PC-9 (cell line): Measurements from ENCODE around the gene FARP1.

ENCODE experiments used
- CTCF ChIP-seq: fragments of 200-600 bp; sonication (generic); conservative IDR thresholded peaks from 2 replicates; pipeline ENCODE4 v1.6.1; 2017; ENCODE audit warnings: mixed run types, antibody characterized with exemption, mild to moderate bottlenecking, moderate library complexity
- EZH2 ChIP-seq: fragments of 200-600 bp; sonication (generic); IDR thresholded peaks from 2 replicates; pipeline ENCODE4 v1.8.0; 2017; ENCODE audit warnings: antibody characterized with exemption, low read depth

GRCh38 chr13:98175823-98176222, 32.9 kb downstream of the FARP1 start:
- TF ChIP-seq CTCF (no peak), EZH2 (no peak)
